ENCODE measurements around the gene MAML3.
A peak's percentile ranks its signal among the peaks of the same experiment; 100 is the strongest.

DNA sequence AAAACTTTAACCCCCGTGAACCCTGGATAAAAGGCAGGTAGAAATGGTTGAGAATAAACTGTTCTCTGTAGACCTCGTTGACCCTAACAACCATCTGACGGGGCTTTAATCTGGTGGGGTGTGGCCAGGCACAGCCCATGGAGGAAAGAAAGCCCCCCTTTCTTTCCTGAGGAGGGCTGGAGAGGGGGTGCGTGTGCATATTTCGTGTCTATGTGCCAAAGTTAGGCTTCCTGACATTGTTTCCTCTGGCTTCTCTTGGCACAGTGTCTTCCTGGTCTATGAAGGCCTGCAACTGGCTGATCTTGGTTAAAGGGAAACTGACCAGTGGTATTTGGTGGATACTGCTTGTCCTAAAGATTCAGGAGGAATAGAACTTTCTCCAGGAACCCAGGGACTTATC, 391.3 kb downstream of the MAML3 start:
- TF ChIP-seq POLR2A (IDR thresholded peaks at IDR 0.05) (no peak), CTCF (IDR thresholded peaks at IDR 0.05 in 8 of 11, conservative IDR thresholded peaks at IDR 0.05 in 3 of 11) (no peak), POLR2AphosphoS5 (IDR thresholded peaks at IDR 0.05) (peak in 1 of 3 donors; percentile 64)

Measured in spleen (tissue), 7 donors.